OCI-LY1 (cell line): ENCODE results near the gene SLC38A3.

Experiments used
- CTCF ChIP-seq: fragments of 200-600 bp; sonication (generic), shearing (Covaris generic); IDR thresholded peaks from 2 replicates; pipeline ENCODE4 v1.5.1; 2017; ENCODE audit warnings: mild to moderate bottlenecking, antibody characterized with exemption, low read length, moderate library complexity, mixed read lengths
- EZH2 ChIP-seq: fragments of 200-600 bp; sonication (generic), shearing (Covaris generic); IDR thresholded peaks from 2 replicates; pipeline ENCODE4 v1.8.0; 2017; ENCODE audit warnings: borderline replicate concordance, mixed run types, mild to moderate bottlenecking, antibody characterized with exemption, low read length, moderate library complexity, mixed read lengths

DNA sequence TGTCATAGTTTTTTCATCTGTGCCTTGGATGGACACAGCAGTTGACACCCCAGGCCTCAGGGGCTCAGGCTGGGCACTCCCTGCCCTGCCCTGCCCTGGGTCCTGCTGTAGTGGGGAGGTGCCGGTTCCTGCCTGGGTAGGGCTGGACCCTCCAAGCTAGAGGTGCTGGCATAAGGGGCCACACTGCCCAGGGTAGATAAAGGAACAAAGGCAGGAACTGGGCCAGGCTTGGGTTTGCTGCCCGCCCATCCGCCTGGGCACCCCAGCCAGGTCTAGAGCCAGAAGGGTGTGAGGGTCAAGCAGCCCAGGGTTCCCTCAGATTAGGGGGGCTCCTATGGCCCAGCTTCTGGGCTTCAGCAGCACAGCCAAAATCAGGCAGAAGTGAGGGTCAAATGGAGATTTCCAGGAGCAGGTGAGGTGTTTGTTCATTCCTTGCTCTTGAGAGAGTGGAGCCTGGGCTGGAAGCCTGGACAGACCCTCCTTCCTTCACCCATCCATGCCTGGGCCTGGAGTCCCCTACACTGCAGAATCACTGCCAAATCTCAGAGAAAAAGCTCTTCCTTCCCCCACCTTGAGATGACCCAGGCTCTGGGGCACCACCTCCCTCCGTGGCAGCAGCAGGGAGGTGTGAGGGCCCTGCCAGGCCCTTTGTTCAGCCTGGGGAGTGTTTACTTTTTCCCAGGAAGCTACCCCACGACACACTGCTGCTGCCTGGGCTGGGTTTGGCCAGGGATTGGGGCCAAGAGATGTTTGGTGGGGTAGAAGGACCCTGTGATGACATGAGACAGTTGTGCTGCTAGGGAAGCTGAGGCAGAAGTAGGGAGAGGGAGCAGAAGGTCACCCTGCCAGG, 42.8 kb upstream of the SLC38A3 start:
- no peak for TF ChIP-seq CTCF
- no peak for TF ChIP-seq EZH2
